Skeletal muscle cell (primary cell): ENCODE measurements around the gene CNIH3.

Experiments used
- DNase-seq: peaks from one replicate; pipeline ENCODE4 v3.0.0-alpha.2; 2010; ENCODE audit warnings: low read depth
- H3K4me3 ChIP-seq: 2 replicates; pipeline ENCODE4 v1.5.1; 2011; ENCODE audit warnings: low read depth, mild to moderate bottlenecking, control low read depth, low read length, moderate library complexity

Gene CNIH3

DNA sequence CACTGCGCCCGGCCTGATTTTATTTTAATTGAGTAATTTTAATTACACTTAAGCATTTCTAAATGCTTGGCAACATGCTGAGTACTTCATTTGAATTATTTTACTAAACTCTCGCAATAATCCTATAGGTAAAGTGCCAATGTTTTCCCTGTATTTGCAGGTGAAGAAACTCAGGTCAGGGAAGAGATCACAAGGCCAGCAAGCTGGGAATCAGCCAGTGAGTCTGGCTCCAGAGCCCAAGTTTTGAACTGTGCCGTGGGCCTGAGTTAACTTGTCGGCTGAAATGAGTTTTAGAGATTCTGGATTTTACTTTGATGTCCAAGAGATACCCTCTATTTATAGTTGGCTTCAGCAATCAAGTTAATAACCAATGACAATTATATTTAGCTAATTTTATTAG is 141.4 kb downstream of the CNIH3 start:
- no peak for DNase-seq
- no peak overlapping the region for H3K4me3 ChIP-seq

- no peak for DNase-seq
- H3K4me3 ChIP-seq: no peak overlapping the region
Observed at GRCh38 chr1:224759135-224759534, 143.0 kb downstream of the CNIH3 start.

DNA sequence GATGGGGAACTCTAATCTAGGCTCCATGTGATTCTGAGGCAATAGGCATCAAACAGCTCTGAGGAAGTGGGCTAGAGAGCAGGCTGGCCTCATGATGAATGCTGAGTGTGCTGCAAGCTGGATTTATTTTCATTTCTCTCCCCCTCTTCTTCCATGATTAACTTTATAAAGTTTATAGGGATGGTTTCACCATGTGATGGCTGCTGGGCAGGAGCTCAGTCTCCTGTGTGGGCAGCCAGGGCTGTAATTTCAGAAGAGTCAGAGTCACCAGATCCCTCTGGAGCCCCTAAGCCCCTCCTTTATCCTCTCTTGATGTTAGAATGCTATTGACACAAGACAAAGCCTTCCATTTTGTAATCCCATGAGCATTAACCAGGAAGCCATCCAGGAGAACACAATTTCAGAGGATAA is 143.6 kb downstream of the CNIH3 start:
- DNase-seq: peak; percentile 43
- no peak overlapping the region for H3K4me3 ChIP-seq

GRCh38 chr1:224760163-224760562 is 144.0 kb downstream of the CNIH3 start:
- DNase-seq: no peak

DNA sequence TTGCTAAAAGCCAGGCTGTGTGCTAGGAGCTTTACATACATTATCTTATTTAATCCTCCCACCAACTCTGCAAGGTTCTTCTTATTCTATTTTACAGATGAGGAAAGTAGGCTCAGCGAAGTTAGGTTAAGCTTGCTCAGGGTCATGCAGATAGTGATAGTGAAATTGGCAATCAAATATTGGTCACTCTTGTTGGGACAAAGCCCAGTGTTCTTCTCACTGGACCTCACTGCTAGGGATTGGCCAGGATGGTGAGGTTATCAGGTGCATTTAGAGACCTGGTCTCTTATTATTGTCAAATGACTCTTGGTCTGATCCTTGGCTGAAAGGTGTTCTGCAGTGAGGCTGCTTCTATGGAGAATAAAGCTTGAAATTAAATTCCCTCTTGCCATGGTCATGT is 145.1 kb downstream of the CNIH3 start:
- H3K4me3 ChIP-seq: no peak overlapping the region
- DNase-seq: no peak

More at GRCh38 chr1:224760163-224760562, 144.0 kb downstream of the CNIH3 start:
- no peak overlapping the region for H3K4me3 ChIP-seq

- no peak overlapping the region for H3K4me3 ChIP-seq
- no peak for DNase-seq
Observed at GRCh38 chr1:224762046-224762445, 145.9 kb downstream of the CNIH3 start.

DNA sequence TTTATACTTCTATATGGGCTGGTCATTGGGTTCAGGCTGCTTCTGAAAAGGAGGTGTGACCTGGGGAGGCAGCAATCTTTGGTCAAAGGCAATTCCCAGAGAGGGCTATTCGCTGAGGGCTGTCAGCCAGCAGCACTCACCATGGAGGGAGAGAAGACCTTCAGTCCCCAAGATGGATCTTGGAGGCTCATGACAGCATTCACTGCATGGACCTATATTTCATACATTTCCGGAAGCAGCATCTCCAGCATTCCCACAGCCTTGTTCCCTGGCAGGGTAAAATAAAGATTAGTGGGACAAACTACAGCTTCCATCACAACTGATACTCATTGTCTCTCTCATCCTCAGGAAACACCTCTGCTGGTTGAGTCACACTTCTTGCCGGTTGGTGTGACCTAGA is 146.6 kb downstream of the CNIH3 start:
- DNase-seq: no peak
- H3K4me3 ChIP-seq: no peak overlapping the region

DNA sequence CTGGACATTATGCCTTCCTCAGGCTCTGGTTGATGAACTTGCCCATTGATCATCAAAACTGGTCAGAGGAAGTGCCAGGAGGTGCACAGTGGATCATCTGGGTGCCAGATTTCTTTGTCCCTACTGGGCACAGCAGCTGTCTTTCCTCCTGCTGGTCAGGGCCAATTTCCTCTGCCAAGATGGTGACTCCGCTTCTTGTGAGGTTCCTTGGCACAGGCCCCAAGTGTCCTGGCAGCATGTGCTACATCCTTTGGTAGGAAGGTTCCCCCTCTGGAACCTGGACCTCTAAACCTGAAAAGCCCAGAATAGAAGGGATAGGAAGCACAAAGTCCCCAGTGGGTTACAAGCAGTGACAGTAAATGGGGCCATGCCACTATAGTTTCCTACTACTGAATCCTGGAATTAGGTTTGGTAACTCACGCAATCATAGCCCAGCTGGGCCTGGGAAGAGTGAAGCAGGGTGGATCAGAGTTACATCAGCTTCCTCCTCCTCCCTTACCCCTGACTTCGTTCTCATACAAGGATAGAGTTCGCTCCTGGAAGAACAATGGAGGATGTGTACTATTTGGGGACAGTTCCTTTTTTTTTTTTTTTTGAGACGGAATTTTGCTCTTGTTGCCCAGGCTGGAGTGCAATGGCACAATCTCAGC is 147.1 kb downstream of the CNIH3 start:
- DNase-seq: no peak
- H3K4me3 ChIP-seq: no peak overlapping the region

GRCh38 chr1:224766266-224766665 is 150.1 kb downstream of the CNIH3 start:
- no peak overlapping the region for H3K4me3 ChIP-seq
- DNase-seq: no peak

GRCh38 chr1:224767031-224767430 is 150.9 kb downstream of the CNIH3 start:
- no peak overlapping the region for H3K4me3 ChIP-seq
- DNase-seq: no peak

DNA sequence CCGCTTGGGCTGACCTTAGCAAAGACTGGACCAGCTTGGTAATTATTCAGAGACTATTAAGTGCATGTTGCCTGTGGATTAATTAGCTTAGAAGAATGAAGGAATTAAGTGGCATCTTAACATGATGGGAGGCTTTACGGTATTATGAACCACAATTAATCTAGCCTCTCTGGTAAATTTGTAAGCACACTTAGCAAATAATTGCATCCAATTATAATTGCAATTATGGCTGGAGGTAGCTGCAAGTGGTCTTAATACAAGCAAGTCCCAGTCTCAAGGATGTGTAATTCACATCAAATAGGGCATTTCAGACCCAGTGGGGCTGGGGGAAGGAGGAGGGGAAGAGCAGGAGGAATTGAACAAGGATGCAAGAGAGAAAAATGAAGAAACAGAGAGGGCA is 151.6 kb downstream of the CNIH3 start:
- DNase-seq: no peak
- H3K4me3 ChIP-seq: no peak overlapping the region

DNA sequence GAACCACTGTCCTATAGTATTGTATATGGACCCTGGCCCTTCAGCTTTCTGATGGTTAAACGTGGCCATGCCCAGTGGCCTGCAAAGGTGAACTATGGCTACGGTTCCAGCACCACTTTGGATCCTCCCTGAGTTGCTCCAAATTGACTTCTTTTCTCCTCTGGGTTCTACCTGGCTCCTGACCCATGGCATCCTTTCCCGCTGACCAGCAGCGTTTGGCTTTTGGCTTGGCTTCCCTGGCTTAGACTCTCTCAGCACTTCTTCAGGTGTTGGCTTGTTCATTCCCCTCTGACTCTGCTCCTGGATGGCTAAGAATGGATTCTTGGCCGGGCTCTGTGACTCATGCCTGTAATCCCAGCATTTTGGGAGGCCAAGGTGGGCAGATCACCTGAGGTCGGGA is 152.9 kb downstream of the CNIH3 start:
- H3K4me3 ChIP-seq: no peak overlapping the region
- no peak for DNase-seq

- H3K4me3 ChIP-seq: no peak overlapping the region
- no peak for DNase-seq
Observed at GRCh38 chr1:224769452-224770335, 153.6 kb downstream of the CNIH3 start.

GRCh38 chr1:224770336-224770693 is 154.2 kb downstream of the CNIH3 start:
- no peak for DNase-seq
- H3K4me3 ChIP-seq: no peak overlapping the region

- no peak overlapping the region for H3K4me3 ChIP-seq
- DNase-seq: no peak
Observed at GRCh38 chr1:224773646-224774045, 157.5 kb downstream of the CNIH3 start.

DNA sequence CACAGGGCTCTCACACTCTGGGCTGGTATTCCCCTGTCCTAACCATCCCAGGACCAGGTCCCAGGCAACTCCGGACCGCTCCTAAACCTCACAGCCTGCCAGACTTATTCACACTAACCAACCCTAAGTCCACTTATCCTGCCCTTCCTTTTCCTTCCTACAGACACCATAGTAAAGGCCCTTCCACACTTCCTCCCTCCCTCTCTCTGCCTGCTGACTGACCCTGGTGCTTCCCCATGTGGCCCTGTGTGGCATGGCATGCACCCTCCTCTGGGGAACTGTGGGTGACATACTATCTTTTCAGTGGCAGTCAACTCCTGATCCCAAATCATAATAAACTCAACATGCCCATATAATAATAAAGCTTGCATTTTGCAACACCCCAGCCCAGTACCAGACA is 158.3 kb downstream of the CNIH3 start:
- DNase-seq: no peak
- no peak overlapping the region for H3K4me3 ChIP-seq

DNA sequence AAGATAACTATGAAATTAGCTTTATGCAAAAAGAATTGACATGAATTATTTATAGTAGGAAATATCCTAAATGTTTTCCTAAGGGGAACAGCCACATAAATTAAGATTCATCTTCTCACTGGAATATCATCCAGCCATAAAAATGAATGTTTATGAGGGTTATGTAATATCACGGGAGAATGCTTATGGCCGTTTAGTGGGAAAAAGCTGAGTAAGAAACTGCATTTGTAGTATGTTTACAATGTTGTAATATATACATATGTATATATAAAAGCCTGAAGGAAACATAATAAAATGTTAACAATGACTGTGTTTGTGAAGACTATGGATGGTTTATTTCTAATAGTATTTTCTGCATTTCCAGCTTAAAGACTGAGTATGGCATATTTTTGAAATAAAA is 161.1 kb downstream of the CNIH3 start:
- DNase-seq: no peak
- no peak overlapping the region for H3K4me3 ChIP-seq

DNA sequence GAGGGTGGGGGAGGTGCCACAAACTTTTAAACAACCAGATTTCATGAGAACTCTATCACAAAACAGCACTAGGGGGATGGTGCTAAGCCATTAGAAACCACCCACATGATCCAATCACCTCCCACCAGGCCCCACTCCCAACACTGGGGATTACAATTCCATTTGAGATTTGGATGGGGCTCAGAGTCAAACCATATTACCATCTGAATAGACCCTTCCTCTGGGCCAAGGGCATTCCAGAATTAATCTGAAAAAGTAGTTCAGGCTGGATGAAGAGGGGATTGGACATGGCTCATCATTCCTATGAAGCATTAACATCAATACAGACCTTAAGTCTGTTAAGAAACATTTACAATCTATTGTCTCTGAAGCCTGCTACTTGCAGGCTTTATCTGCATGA is 163.4 kb downstream of the CNIH3 start:
- H3K4me3 ChIP-seq: no peak overlapping the region
- DNase-seq: no peak

DNA sequence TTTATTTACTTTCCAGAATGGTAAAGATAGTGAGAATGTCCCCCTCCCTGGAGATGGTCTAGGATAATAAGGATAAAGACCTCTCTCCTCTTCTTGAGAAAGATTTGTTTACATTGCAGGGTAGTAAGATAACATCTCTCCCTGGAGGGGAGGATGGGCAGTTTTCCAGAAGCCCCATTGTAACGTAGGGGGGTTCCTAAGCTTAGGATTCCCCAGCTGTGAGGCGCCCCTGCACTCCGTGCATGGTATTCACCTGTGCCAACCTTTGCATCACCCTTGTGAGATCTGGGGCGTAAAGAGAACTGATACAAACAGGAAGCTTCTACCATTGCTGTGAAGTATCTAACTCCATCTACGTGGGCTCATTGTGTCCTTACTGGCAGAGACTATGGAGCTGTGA is 164.6 kb downstream of the CNIH3 start:
- DNase-seq: no peak

GRCh38 chr1:224781800-224782199 is 165.7 kb downstream of the CNIH3 start:
- H3K4me3 ChIP-seq: no peak overlapping the region
- no peak for DNase-seq

More for the DNA sequence above, 164.6 kb downstream of the CNIH3 start:
- no peak overlapping the region for H3K4me3 ChIP-seq
